Measurements from ENCODE around the gene SLITRK1.

SLITRK1 gene

GRCh38 chr13:83865161-83866137 is 16.8 kb downstream of the SLITRK1 start:
- DNase-seq = no peak

DNA sequence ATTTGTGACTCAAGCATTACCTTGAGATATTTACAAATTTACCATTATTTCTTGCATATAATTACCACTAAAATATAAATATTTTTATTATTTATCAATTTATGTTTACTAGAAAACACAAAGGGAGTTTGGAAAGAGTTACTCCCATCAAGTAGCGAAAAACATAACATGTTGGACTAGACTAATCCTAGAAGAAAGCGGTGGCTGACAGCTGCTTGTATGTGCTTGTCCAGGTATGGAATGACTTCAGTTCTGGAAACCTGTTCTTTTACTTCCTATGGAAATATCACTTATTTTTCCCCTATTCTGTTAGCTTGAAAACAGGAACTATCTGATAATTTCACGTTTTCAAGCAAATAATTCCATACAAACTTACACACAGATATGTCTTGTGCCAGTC is 28.5 kb downstream of the SLITRK1 start:
- DNase-seq = no peak

- DNase-seq = no peak
Observed at GRCh38 chr13:83845106-83845505, 37.2 kb downstream of the SLITRK1 start.

DNA sequence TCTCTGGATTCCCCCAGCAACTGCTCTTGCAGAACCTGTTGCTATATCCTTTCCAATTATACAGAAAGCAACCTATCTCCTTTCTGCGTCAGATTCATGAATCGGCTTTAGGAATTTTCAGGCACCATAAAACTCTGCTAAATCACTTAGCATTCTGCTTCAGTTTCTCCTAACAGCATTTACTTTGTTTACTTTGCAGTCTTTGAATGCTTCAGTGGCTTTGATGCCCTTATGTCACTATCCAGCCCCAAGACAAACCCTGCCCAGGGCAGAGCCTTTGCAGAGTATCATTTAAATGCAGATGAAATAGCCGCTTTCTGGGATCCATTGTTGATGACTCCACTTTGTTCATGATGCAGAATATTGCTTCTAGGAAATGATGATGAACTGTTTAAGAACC is 43.1 kb downstream of the SLITRK1 start:
- DNase-seq = no peak

GRCh38 chr13:83831796-83832195 is 50.5 kb downstream of the SLITRK1 start:
- DNase-seq = no peak

DNA sequence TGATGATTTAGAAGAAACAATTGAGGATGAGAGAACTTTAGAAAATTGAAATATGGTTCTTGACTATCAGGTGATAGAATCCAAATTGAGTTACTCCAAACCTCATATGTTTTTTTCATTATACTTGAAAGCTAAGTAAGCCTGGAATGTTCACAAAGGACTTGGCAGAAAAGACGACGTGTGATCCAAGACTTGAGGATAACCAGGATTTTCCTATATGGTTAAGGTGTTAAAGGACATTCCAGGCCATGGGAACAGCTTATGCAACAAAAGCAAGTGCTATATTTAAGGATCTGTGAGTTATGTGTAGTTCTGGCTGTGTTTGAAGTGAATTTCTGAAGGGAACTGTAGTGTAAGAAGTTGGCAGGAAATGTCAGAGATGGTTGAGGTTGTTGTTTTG is 52.5 kb downstream of the SLITRK1 start:
- no peak for DNase-seq

- DNase-seq = no peak
Observed at GRCh38 chr13:83827338-83827737, 54.9 kb downstream of the SLITRK1 start.
